GM18519 (cell line): ENCODE measurements around the gene BMPR1B.
"Not testable (repeated sequence)": the region's sequence is repeated elsewhere in the genome, so short reads cannot be mapped to it uniquely, and the experiment has no call there.

ENCODE experiments used
- ATAC-seq: cut with Tn5 transposase; IDR thresholded peaks from one replicate; pipeline ENCODE4 v1.9.1; 2021; ENCODE audit warnings: mild to moderate bottlenecking, moderate library complexity; ENCODE audit not compliant: unreplicated experiment, low FRiP score

BMPR1B gene

DNA sequence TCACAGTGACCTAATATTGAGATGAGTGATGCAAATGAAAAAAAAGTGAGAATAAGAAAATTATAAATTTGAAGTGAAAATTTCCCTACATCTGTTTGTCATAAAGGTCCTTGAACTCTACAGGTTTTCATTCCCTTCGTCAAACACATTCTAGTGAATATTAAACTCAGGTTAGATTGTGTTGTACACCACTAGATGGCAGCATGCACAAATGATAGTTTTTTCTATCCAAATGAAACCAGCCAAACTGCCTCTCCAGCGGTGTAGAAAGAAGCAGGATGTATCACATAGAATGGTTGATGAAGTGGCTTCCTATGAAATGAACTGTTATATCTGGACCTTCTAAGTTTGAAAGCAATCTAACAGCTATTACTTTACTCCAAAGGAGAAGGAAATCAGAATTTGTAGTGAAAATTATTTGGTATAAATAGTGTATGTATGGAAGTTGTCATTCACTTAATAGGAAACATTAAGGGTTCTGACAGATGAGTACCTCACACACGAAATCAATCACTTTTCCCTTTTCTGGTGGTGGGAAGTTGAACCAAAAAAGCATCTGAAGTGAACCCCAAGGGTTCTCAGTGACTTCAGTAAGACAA lies 408.3 kb downstream of the BMPR1B start:
- ATAC-seq = peak; percentile 95

DNA sequence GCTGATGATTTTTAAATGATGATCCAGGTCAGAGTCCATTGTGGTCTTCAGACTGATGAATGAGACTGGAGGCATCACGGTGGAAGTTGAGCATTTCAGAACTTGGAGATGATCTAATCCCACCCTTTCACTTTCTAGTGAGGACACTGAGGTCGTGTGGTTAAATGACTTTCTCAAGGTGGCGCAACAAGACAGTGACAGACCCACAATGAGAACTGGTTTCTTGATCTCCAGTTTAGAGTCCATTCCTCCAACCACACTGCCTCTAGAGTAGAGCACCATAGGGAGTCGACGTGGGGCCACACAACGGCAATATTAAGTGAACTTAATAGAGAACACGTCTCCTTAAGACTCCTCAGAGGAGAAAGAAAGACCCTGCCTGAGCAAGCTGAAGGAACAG lies 410.1 kb downstream of the BMPR1B start:
- no peak for ATAC-seq

DNA sequence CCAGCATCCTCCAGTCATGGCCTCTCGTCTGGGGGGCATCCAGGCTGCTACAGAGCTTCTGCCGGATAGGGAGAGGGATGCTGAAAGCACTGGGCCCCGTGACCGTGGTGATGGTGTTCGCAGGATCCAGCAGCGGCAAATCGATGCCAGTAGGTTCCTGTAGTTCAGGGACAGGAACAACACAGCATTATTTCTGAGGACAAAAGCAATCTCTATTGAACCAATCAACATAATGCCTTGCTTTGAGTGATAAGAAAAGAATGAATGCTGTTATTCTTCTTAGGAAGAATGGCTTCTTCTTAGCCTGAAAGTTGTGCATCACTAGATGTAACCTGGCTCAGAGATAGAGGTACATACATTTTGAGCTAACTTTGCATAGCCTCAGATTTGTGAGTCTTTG lies 412.4 kb downstream of the BMPR1B start:
- ATAC-seq = no peak

DNA sequence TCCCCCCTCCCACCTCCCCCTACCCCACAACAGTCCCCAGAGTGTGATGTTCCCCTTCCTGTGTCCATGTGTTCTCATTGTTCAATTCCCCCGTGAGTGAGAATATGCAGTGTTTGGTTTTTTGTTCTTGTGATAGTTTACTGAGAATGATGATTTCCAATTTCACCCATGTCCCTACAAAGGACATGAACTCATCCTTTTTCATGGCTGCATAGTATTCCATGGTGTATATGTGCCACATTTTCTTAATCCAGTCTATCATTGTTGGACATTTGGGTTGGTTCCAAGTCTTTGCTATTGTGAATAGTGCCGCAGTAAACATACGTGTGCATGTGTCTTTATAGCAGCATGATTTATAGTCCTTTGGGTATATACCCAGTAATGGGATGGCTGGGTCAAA lies 413.6 kb downstream of the BMPR1B start:
- not testable (repeated sequence) for ATAC-seq

DNA sequence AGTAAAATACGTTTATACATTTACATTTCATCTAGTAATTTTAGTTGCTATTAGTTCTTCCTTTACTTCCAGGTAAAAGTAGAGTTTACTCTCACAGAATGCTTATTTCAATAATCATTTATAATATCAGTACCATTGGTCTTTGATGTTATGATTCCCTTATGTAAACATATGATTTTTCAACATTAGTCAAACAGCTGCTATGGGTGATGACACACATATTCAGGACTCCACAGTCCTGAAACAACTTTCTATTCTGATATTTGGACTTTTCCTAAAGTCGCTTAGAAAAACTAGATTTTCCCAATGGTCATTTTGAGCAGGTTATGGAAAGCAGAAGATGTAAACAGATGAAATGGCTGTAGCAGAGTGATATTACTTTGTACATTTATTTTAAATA lies 421.2 kb downstream of the BMPR1B start:
- no peak for ATAC-seq

DNA sequence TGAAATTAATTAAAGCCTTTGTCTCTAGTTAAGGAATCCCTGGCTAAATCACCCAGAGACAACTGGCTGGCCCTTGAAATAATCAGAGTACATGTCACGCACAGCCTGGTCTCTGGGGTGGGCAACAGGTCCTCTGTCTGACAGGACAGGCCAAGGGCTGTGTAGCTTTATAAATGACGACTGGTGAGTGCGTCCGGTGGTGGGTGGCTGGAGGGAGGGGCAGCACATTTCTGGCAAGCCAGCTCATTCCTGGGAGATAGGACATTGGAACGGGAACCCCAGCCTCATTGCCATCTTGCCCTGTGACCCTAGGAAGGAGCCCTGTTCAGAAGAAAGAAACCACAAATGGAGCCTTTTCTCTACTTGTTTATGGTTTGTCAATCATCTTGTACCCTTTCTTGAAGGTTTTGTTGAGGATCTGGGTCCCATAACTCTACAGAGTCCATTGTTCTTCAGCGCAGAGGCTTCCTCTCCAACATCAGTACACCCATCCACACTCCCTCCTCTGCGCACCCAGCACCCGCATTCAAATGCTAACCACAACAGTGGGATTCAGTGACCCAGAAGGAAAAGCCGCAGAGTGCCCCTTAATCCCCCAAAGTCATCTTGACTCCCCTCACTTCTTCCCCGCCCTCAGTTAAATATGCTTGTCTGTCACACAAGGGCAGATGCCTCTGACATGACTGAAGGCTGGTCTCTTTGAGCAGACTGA lies 422.9 kb downstream of the BMPR1B start:
- ATAC-seq = no peak

DNA sequence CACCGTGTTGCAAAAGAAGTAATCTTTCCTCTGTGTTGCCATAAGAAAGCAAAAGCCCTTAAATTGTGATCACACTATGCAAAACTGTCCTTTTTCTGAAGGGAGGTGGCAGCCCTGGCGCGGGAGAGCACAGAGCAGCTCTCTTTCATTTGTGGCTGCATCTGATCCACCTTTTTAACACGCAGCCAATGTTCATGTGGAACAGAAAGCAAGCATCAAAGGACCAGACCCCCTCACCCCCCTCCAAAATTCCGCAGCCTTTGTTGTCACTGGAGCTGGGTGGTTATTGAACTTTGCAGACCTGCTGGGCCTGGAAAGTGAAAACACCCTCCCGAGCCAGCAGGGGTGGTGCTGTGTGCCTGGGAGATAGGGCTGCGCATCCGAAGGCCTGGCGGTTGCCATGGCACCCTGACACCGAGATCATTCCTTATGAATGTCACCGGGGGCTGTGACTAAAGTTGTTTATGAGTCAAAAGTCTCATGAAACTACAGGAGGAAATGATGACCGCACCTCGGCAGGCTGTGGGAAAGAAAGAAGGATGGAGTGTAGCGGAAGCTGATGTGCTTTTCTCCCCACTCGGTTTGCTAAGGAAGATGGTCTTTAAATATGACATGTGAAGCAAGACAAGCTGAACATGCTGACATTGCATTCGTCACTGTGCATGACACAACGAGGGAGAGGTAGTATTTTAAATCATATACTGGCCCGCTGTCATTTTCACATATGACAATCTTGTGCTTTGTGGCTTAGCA lies 423.7 kb downstream of the BMPR1B start:
- ATAC-seq = no peak

DNA sequence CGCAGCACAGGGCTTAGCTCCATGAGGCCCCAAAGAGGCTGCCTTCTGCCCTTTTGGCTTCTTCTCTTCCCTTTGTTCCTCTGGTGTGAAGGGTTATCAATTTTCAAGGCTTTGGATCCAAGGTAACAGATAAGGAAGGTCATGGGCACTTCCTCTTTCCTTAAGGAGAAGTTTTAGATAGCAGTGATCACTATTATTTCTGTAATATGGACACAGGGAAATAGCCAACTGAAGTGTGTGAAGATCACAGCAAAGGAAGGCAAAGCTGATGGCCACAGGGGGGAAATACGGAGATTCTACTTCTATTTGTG lies 424.2 kb downstream of the BMPR1B start:
- ATAC-seq = no peak

DNA sequence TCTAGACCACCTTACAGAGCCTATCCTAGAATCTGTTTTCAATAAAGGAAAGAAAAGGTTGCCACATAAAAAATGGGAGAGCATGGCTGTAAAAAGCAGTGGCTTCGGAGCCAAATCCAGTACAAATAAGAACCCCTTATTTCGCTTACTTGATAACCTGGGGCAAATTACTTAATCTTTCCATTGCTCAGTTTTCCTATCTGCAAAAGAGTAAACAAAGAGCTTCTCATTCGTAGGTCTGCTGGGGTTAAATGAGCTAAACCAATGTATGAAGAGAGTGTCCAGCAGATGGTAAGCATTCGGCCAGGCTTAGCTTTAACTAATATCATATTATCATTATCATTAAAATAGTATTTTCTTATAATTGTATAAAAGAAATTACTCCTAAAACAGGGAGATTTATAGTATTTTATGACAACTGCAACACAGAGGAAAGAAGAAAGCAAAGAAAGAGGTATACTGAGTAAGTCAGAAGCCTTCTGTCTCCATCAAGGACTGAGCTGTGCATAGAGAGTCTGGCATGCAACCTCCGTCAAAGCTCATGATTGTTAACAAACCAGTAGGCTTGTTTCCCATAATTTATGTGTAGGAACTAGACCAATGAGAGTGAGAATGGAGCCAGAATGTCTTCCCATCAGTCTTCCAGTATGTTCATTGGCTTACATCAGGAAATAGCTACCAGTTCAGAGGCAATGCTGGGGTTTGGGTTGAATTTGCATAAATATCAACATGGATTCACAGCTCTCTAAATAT lies 426.1 kb downstream of the BMPR1B start:
- ATAC-seq = no peak

GRCh38 chr4:95186666-95187065 lies 428.9 kb downstream of the BMPR1B start:
- ATAC-seq = no peak

DNA sequence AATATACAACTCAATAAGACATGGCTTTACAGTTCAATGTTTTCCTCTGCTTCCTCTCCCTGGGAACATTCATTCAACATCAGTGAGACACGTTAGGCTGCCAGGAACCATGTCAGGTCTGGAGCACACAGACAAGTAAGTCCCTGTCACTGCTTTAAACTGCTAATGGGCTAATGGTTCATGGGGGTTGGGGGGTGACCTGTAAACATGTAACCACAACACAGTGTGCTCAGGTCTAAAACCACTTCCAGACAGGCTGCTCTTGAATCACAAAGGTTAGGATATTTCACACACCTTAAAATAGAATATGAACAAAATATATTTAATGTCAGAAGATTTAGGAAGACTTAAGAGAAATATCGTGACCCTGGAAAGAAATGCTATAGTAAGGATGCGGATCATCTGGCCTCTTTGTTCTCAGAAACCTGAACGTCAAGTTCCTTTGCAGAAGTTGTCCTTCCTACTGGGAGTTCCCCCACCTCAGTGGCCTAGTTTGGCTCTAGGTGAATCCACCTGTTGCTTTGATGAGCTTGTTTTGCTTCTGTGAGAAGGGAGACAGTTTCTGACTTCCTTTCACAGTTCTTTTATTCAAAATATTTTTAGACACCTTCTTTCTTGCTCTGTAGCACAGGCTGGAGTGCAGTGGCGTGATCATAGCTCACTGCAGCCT lies 431.1 kb downstream of the BMPR1B start:
- ATAC-seq = no peak

GRCh38 chr4:95190751-95191436 lies 433.1 kb downstream of the BMPR1B start:
- no peak for ATAC-seq

DNA sequence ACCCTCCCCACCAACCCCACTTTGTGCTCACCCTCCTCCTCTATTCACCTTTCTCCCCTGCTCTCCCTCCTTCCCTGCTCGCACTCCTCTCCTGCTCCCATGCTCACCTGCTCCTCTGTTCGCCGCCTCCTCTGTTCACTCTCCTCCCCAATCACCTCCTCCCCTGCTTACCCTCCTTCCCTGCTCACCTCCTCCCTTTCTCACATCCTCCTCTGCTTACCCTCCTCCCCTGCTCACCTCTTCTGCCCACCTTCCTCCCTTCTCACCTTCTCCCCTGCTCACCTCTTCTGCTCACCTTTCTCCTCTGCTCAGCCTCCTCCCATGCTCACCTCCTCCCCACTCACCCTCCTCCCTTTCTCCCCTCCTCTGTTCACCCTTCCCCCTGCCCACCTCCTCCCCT lies 433.8 kb downstream of the BMPR1B start:
- no peak for ATAC-seq

DNA sequence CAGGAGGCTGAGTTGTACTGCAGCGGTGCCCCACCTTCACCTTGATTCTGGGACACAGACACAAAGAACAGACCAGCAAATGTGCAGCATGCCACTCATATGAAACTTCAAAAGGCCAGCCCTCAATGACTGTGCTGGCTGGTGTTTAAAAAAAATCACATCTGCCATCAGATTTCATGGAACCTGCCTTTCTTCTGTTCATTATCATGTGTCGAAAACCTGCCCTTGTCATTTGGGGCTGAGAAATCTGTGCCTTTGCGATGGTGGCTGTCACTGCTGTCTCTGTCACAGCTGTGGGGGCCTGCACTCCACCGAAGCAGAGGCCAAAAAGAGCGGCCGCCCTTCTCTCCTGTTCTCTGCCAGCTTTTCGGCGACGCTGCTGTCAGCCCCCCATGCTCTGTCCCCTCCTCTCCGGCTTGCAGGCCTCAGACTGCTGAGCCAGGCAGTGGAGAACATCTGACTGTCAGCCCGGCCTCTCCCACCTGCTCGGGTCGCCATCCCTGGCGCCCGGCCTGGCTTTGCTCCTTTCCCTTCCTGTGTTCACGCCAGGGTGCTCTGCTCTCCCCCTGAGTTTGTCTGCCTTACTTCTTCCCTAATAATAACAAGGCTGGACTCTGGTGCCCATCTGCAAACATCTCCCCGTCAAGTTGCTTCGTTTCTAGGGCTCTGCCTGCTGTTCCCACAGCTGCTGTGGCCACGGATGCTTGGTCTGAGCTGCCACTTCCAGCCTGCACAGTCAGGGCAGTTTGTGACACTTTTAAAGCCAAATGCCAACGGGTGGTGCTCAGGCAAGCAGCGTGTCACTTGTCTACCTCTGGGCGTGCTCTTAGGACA lies 435.9 kb downstream of the BMPR1B start:
- ATAC-seq = no peak

DNA sequence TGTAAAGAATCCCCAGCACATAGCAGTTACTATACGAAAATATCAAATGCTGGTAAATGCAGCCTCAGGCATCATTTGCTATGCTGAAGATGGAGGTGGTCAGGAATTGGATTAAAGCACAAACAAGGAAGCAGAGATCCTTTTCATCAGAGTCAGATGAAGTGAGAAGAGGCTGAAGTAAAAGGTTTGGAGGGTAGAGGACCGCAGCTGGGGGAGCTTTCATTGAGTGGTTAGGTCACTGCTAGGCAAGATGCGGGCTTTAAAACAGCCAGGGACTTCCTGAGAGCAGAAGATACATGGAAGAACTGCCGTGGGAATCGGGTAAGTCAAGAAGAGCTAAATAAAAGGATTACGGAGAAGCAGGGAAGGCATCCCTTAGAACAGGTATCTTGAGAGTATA lies 439.6 kb downstream of the BMPR1B start:
- ATAC-seq = no peak

DNA sequence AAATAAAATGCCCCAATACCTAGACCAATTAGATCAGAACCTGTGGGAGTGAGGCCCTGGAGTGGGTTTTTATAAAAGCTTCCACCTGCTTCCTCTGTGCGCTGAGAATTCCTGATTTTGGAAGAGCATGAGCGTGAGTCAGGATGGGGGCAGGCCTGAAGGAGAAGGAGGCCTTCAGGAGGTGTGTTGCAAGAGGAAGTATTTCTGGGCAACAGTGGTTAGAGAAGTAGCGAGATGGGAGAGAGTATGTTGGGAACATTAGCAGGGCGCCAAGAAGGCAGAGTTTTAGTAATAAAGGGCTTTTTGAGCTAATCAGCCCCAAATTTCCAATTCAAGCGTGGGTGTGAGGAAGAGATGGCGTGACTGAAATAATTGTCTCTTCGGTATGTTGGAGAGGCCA lies 441.2 kb downstream of the BMPR1B start:
- no peak for ATAC-seq

GRCh38 chr4:95204267-95204844 lies 446.6 kb downstream of the BMPR1B start:
- ATAC-seq = no peak

DNA sequence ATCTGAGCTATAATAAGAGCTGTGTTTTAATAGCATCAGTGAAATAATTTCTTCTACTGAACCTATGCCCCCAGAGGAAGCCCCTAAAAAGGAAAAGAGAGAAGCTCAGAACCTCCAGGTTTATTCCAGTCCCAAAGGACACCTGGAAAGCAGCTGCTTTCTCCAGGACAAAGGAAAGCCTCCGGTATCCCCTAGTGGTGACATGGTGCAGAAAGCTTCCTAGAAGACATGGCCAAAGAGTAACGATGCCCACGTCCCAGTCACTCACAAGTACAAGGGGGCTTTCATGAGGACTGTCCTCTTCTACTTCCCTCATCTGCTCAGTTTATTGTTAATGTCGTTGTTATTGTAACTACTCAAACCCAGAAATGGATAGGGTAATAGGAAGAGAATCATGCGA lies 447.1 kb downstream of the BMPR1B start:
- ATAC-seq = no peak
